ENCODE results near the gene GSTK1.

Gene GSTK1

DNA sequence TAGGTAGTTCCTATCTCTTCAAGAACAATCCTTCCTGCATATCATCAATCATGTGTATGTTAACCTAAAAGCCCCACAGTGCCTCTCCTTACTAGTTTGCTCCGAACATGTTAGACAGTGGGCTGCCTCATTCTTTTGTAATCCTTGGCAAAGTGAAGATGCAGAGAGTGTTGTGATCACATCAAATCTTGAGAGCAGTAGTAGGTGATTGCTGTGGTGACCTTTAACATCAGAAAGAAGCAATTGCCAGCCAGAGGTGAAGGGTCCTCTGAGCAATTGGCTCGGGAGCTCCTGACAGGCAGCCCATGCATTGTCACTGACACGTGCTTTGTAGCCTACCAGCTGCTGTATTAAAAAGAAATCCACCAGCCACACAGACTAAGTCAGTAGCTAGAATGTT, 19.6 kb upstream of the GSTK1 start:
- H3K4me3 ChIP-seq (ENCODE audit: low read length) = no peak overlapping the region
- peaks cover 19% of the 10 kb centered on the region for H3K4me1 ChIP-seq (ENCODE audit: insufficient read depth, low read length)
- no peaks in the 10 kb centered on the region for H3K36me3 ChIP-seq (ENCODE audit: insufficient read depth, low read length)
- no peaks in the 10 kb centered on the region for H3K9me3 ChIP-seq (ENCODE audit: low read length)
- no peak overlapping the region for H2AFZ ChIP-seq (ENCODE audit: low read depth, low read length)
- no peaks in the 10 kb centered on the region for H3K27me3 ChIP-seq (ENCODE audit: insufficient read depth, low read length)

DNA sequence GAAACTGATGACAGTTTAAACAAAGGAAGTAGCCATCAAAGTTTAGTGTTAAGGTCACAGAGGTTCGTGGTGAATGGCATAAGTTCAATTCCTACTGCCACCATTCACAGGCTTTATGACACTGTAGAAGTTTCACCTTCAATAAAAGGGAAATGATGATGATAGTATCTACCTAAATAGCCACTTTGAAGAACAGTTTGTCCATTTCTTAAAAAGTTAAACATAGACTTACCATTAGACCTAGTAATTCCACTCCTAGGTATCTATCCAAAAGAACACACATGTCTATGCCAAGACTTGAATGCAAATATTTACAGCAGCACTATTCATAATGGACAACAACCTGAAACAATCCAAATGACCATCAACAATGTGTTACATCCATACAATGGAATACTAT, 18.9 kb upstream of the GSTK1 start:
- no peaks in the 10 kb centered on the region for H3K9me3 ChIP-seq (ENCODE audit: low read length)
- H3K36me3 ChIP-seq (ENCODE audit: insufficient read depth, low read length) = no peaks in the 10 kb centered on the region
- H3K4me3 ChIP-seq (ENCODE audit: low read length) = no peak overlapping the region
- H2AFZ ChIP-seq (ENCODE audit: low read depth, low read length) = no peak overlapping the region
- no peaks in the 10 kb centered on the region for H3K27me3 ChIP-seq (ENCODE audit: insufficient read depth, low read length)
- H3K4me1 ChIP-seq (ENCODE audit: insufficient read depth, low read length) = peaks cover 19% of the 10 kb centered on the region

DNA sequence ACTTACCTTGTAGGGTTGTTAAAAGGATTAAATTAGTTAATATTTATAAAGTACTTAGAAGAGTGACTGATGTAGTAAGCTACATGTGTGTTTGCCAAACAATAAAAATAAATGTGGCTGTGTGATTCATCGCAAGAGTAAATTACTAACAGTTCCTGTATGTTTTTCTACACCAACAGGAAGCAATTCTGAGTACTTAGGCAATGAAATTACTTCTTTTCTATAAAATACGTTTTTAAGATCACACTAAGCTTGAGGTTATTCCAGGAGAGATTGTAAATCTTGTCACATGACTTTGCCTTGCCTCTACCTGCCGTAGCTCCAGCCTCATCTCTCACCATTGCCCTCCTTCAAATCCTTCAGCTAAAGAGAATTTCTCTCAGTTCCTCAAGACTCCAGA, 18.1 kb upstream of the GSTK1 start:
- H3K4me3 ChIP-seq (ENCODE audit: low read length) = no peak overlapping the region
- H3K9me3 ChIP-seq (ENCODE audit: low read length) = peaks cover 2% of the 10 kb centered on the region
- H2AFZ ChIP-seq (ENCODE audit: low read depth, low read length) = no peak overlapping the region
- no peaks in the 10 kb centered on the region for H3K36me3 ChIP-seq (ENCODE audit: insufficient read depth, low read length)
- no peaks in the 10 kb centered on the region for H3K27me3 ChIP-seq (ENCODE audit: insufficient read depth, low read length)
- peaks cover 19% of the 10 kb centered on the region for H3K4me1 ChIP-seq (ENCODE audit: insufficient read depth, low read length)

DNA sequence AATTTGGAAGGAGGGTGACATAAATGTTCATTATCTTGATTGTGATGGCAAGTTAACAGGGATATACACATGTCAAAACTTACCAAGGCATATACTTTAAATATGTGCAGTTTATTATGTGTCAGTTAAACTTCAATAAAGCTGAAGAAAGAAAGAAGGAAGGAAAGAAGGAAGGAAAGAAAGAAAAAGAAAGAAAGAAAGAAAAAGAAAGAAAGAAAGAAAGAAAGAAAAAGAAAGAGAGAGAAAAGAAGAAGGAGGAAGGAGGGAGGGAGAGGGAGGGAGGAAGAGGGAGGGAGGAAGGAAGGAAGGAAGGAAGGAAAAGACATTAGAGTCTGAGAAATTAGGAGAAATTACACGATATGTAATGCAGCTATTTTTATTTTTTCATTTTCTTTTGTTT, 15.9 kb upstream of the GSTK1 start:
- no peak overlapping the region for H3K4me3 ChIP-seq (ENCODE audit: low read length)
- H3K4me1 ChIP-seq (ENCODE audit: insufficient read depth, low read length) = peaks cover 15% of the 10 kb centered on the region
- no peaks in the 10 kb centered on the region for H3K36me3 ChIP-seq (ENCODE audit: insufficient read depth, low read length)
- H3K27me3 ChIP-seq (ENCODE audit: insufficient read depth, low read length) = no peaks in the 10 kb centered on the region
- no peak overlapping the region for H2AFZ ChIP-seq (ENCODE audit: low read depth, low read length)
- H3K9me3 ChIP-seq (ENCODE audit: low read length) = peaks cover 2% of the 10 kb centered on the region

DNA sequence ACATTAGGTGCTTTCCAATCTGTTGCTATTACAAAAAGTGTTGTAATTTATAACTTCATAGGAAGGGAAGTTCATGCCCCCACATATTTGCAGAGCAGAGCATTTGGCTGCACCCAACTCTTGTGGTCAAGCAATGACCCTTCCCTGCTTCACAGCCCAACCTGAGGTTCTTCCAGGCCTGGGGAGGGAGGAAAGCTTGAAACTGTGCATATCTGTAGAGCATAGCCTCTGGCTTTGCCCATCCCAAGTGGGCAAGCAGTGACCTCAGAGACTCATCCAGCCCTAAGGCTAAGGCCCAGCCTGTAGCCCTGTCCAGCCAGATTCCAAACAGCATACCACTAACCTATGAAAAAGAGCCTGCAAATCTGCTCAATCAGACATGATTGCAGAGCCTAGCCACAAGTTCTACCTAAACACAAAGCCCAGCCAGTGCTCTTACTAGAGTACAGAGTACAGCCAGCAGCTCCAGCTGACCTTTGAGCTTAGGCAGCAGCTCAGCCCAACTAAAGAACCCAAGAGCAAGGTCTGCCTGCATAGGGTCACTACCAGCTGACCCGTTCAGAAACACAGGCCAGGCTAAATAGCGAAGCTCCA, 14.4 kb upstream of the GSTK1 start:
- peaks cover 2% of the 10 kb centered on the region for H3K9me3 ChIP-seq (ENCODE audit: low read length)
- no peaks in the 10 kb centered on the region for H3K36me3 ChIP-seq (ENCODE audit: insufficient read depth, low read length)
- no peak overlapping the region for H2AFZ ChIP-seq (ENCODE audit: low read depth, low read length)
- H3K4me3 ChIP-seq (ENCODE audit: low read length) = no peak overlapping the region
- H3K4me1 ChIP-seq (ENCODE audit: insufficient read depth, low read length) = peaks cover 6% of the 10 kb centered on the region
- H3K27me3 ChIP-seq (ENCODE audit: insufficient read depth, low read length) = no peaks in the 10 kb centered on the region

DNA sequence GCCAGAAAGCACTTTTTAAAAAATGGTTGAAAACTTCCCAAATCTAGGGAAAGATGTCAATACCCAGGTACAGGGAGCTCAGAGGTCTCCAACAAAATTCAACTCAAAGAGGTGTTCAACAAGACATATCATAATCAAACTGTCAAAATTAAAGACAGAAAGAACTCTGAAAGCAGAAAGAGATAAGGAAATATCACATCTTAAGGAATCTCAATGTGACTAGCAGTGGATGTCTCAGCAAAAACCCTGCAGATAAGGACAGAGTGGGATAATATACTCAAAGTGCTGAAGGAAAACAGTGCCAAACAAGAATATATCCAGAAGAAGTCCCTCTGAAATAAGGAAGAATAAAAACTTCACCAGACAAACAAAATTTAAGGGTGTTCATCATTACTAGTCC, 13.0 kb upstream of the GSTK1 start:
- Histone ChIP-seq H3K27me3 (ENCODE audit: insufficient read depth, low read length) (no peaks in the 10 kb centered on the region), H3K36me3 (ENCODE audit: insufficient read depth, low read length) (no peaks in the 10 kb centered on the region), H2AFZ (ENCODE audit: low read depth, low read length) (no peak overlapping the region), H3K4me1 (ENCODE audit: insufficient read depth, low read length) (no peaks in the 10 kb centered on the region), H3K9me3 (ENCODE audit: low read length) (peaks cover 2% of the 10 kb centered on the region), H3K4me3 (ENCODE audit: low read length) (no peak overlapping the region)

DNA sequence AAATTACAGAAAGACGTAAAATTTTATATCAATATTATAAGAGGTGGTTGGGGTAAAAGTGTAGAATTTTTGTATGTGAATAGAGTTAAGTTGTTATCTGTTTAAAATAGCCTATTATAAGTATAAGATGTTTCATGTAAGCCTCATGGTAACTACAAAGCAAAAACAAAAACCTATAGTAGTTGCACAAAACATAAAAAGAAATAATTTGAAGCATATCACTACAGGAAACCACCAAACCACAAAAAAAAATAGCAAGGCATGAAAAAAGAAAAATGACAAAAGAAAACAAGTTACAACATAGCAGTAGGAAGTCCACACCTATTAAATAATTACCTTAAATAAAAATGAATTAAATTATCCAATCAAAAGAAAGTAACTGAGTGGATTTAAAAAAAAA, 12.4 kb upstream of the GSTK1 start:
- Histone ChIP-seq H3K36me3 (ENCODE audit: insufficient read depth, low read length) (no peaks in the 10 kb centered on the region), H2AFZ (ENCODE audit: low read depth, low read length) (no peak overlapping the region), H3K4me3 (ENCODE audit: low read length) (no peak overlapping the region), H3K9me3 (ENCODE audit: low read length) (peaks cover 2% of the 10 kb centered on the region), H3K4me1 (ENCODE audit: insufficient read depth, low read length) (no peaks in the 10 kb centered on the region), H3K27me3 (ENCODE audit: insufficient read depth, low read length) (no peaks in the 10 kb centered on the region)

DNA sequence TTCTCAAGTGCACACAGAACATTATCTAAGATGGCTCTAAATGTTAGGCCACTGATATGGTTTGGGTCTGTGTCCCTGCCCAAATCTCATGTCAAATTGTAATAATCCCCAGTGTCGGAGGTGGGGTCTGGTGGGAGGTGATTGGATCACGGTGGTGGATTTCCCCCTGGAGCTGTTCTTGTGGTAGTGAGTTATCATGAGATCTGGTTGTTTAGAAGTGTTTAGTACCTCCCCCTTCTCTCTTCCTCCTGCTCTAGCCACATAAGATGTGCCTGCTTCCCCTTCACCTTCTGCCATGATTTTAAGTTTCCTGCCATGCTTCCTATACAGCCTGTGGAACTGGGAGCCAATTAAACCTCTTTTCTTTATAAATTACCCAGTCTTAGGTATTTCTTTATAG, 11.2 kb upstream of the GSTK1 start:
- Histone ChIP-seq H3K4me3 (ENCODE audit: low read length) (no peak overlapping the region), H2AFZ (ENCODE audit: low read depth, low read length) (no peak overlapping the region), H3K27me3 (ENCODE audit: insufficient read depth, low read length) (no peaks in the 10 kb centered on the region), H3K36me3 (ENCODE audit: insufficient read depth, low read length) (no peaks in the 10 kb centered on the region), H3K4me1 (ENCODE audit: insufficient read depth, low read length) (no peaks in the 10 kb centered on the region), H3K9me3 (ENCODE audit: low read length) (peaks cover 2% of the 10 kb centered on the region)

DNA sequence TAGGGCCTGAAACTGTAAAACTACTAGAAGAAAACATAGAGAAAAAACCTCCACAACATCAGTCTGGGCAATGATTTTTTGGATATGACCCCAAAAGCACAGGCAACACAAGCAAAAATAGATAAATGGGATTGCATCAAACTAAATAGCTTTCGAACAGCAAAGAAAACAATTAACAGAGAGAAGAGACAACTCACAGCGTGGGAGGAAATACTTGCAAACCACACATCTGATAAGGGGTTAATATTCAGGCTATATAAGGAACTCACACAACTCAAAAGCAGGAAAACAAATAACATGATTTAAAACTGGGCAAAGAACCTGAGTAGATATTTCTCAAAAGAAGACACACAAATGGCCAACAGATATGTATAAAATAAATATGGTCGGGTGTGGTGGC, 7.7 kb upstream of the GSTK1 start:
- Histone ChIP-seq H3K4me1 (ENCODE audit: insufficient read depth, low read length) (no peaks in the 10 kb centered on the region), H2AFZ (ENCODE audit: low read depth, low read length) (no peak overlapping the region), H3K27me3 (ENCODE audit: insufficient read depth, low read length) (no peaks in the 10 kb centered on the region), H3K4me3 (ENCODE audit: low read length) (no peak overlapping the region), H3K36me3 (ENCODE audit: insufficient read depth, low read length) (no peaks in the 10 kb centered on the region), H3K9me3 (ENCODE audit: low read length) (no peaks in the 10 kb centered on the region)

DNA sequence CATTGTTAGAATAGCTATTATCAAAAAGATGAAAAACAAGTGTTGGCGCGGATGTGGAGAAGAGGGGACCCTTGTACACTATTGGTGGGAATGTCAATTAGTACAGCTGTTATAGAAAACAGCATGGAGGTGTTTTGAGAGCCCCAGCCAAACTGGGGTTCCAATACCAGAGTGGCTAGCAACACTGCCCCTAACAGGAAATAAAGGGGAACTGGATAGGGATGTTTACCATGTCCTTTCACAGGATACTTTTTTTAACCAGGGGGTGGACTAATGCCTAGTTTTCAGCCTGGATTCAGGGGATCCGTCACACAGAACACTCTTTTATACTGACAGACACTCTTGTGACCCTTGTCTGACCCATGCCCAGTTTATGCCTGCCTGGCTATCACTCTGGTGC, 6.9 kb upstream of the GSTK1 start:
- Histone ChIP-seq H3K4me3 (ENCODE audit: low read length) (no peak overlapping the region), H3K4me1 (ENCODE audit: insufficient read depth, low read length) (no peaks in the 10 kb centered on the region), H2AFZ (ENCODE audit: low read depth, low read length) (no peak overlapping the region), H3K9me3 (ENCODE audit: low read length) (no peaks in the 10 kb centered on the region), H3K36me3 (ENCODE audit: insufficient read depth, low read length) (no peaks in the 10 kb centered on the region), H3K27me3 (ENCODE audit: insufficient read depth, low read length) (no peaks in the 10 kb centered on the region)

DNA sequence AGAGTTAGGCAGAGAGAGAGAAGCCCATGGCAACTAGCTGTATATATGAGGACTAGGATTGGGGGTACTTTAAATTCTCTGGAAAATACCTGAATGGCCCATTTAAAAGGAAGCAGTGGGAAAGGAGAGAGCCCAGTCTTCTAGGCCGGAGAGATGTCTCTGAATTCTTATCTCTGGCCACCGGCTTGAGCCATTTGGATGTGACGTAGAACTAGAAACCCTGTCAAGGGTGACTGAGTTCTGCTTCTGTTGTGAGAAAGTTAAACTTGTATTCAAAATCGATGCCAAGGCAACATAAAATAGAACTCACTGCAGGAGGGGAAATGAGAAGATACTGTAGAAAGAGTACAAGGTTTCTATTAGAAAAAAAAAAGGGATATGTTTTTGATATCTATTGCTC, 6.3 kb upstream of the GSTK1 start:
- H3K27me3 ChIP-seq (ENCODE audit: insufficient read depth, low read length) = no peaks in the 10 kb centered on the region
- H2AFZ ChIP-seq (ENCODE audit: low read depth, low read length) = no peak overlapping the region
- no peak overlapping the region for H3K4me3 ChIP-seq (ENCODE audit: low read length)
- H3K4me1 ChIP-seq (ENCODE audit: insufficient read depth, low read length) = no peaks in the 10 kb centered on the region
- no peaks in the 10 kb centered on the region for H3K36me3 ChIP-seq (ENCODE audit: insufficient read depth, low read length)
- no peaks in the 10 kb centered on the region for H3K9me3 ChIP-seq (ENCODE audit: low read length)

DNA sequence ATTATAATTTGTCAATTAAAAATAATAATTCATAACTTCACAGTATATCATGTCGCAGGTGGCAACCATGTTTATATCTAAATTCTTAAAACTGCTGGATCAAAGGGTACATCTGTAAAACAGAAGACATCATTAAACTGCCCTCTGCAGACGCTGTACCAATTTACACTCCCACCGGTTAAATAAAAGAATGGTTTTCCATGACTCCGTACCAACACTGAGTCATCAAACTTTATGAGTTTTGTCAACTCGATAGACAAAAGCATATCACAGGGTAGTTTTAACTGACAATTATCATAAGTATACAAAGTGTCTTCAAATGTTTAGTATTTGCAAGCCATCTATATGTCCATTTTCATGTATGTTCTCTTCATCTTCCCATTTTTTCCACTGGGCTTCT, 5.7 kb upstream of the GSTK1 start:
- Histone ChIP-seq H3K36me3 (ENCODE audit: insufficient read depth, low read length) (no peaks in the 10 kb centered on the region), H3K4me1 (ENCODE audit: insufficient read depth, low read length) (no peaks in the 10 kb centered on the region), H3K4me3 (ENCODE audit: low read length) (no peak overlapping the region), H3K27me3 (ENCODE audit: insufficient read depth, low read length) (no peaks in the 10 kb centered on the region), H3K9me3 (ENCODE audit: low read length) (no peaks in the 10 kb centered on the region), H2AFZ (ENCODE audit: low read depth, low read length) (no peak overlapping the region)

DNA sequence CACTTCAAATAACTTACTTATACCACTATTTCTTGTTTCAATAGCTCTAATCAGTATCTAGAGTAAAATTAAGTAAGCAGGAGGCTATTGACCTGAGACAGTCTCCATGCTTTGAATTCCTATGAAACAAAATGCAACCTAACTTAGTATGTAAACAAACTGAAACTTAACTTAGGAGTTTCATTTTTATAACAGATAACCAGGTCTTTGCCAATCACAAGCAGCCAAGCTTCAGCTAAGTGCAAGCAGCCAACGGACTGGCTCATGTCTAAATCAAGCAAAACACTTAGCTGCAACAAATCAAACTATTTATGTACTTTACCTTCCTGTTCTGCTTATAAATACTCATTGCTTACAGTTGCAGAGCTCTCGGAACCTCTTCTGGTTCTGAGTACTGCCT, 4.4 kb upstream of the GSTK1 start:
- Histone ChIP-seq H3K9me3 (ENCODE audit: low read length) (no peaks in the 10 kb centered on the region), H2AFZ (ENCODE audit: low read depth, low read length) (no peak overlapping the region), H3K36me3 (ENCODE audit: insufficient read depth, low read length) (no peaks in the 10 kb centered on the region)

DNA sequence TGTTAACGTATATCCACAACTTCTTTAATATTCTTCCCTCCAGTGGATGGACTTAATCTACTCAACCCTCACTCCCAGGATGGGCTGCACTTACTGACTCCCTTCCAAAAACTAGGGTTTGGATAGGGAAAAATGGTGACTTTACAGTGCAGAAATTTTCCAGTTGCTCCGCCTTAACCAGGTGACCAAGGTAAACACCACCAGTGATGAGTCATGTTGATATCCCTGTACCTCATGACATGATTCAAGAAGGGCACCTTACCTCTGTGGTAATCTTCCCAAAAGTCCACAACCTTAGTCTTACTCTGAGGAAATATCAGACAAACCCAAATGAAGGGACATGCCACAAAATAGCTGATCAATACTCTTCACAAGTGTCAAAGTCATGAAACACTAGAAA, 3.5 kb upstream of the GSTK1 start:
- Histone ChIP-seq H3K36me3 (ENCODE audit: insufficient read depth, low read length) (no peaks in the 10 kb centered on the region), H2AFZ (ENCODE audit: low read depth, low read length) (no peak overlapping the region), H3K9me3 (ENCODE audit: low read length) (no peaks in the 10 kb centered on the region), H3K4me3 (ENCODE audit: low read length) (no peak overlapping the region), H3K27me3 (ENCODE audit: insufficient read depth, low read length) (no peaks in the 10 kb centered on the region), H3K4me1 (ENCODE audit: insufficient read depth, low read length) (no peaks in the 10 kb centered on the region)

More for the DNA sequence above, 4.4 kb upstream of the GSTK1 start:
- H3K4me3 ChIP-seq (ENCODE audit: low read length) = no peak overlapping the region
- no peaks in the 10 kb centered on the region for H3K4me1 ChIP-seq (ENCODE audit: insufficient read depth, low read length)
- H3K27me3 ChIP-seq (ENCODE audit: insufficient read depth, low read length) = no peaks in the 10 kb centered on the region

Measured in neuron (in vitro differentiated cells).